T-helper 2 cell treated with Interferon-gamma antibody and Interleukin-4, amounts not matched to agents 5 μg/mL and 100 μg/mL, for 36 hours (primary cell): ENCODE data around the gene PHTF2.
"Not testable (repeated sequence)": the region's sequence is repeated elsewhere in the genome, so short reads cannot be mapped to it uniquely, and the experiment has no call there.

Source experiments
- DNase-seq: peaks from one replicate; pipeline ENCODE4 v3.0.0; 2021; ENCODE audit warnings: low spot score
- H3K27ac Mint-ChIP-seq: one replicate; pipeline ENCODE4 v1.8.0; 2021; ENCODE audit warnings: mild to moderate bottlenecking, mixed read lengths
- H3K27me3 Mint-ChIP-seq: one replicate; pipeline ENCODE4 v1.8.0; 2021; ENCODE audit warnings: low read depth, mixed read lengths
- H3K36me3 Mint-ChIP-seq: one replicate; pipeline ENCODE4 v1.8.0; 2021; ENCODE audit warnings: low read depth, mixed read lengths
- H3K4me1 Mint-ChIP-seq: one replicate; pipeline ENCODE4 v1.8.0; 2021; ENCODE audit warnings: low read depth, mixed read lengths
- H3K4me3 Mint-ChIP-seq: one replicate; pipeline ENCODE4 v1.8.0; 2022; ENCODE audit warnings: mild to moderate bottlenecking, moderate library complexity, mixed read lengths
- H3K9me3 Mint-ChIP-seq: one replicate; pipeline ENCODE4 v1.8.0; 2021; ENCODE audit warnings: mixed read lengths

PHTF2 gene

DNA sequence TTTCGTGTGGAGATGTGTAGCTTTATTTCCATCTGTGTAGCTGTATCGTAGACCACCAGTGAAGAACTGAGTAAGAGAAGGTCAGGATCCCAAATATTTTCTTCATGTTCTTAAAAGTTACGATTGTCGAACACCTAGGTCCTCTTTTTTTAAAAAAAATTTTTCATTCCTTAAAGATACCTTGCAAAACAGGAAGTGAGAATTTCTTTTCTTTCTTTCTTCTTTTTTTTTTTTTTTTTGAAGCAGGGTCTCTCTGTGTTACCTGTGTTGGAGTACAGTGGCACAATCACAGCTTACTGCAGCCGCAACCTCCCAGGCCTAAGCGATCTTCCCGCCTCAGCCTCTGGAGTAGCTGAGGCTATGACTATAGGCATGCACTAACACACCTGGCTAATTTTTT, 60.8 kb downstream of the PHTF2 start:
- H3K27ac Mint-ChIP-seq: peak overlapping the region; percentile 11
- no peak for DNase-seq
- H3K27me3 Mint-ChIP-seq: no peaks in the 10 kb centered on the region
- H3K4me1 Mint-ChIP-seq: peaks cover 23% of the 10 kb centered on the region
- no peak overlapping the region for H3K4me3 Mint-ChIP-seq
- no peaks in the 10 kb centered on the region for H3K9me3 Mint-ChIP-seq
- H3K36me3 Mint-ChIP-seq: peaks cover 31% of the 10 kb centered on the region

- DNase-seq: no peak
- Mint-ChIP-seq H3K36me3 (peaks cover 21% of the 10 kb centered on the region), H3K4me3 (no peak overlapping the region), H3K9me3 (no peaks in the 10 kb centered on the region), H3K4me1 (peaks cover 18% of the 10 kb centered on the region), H3K27ac (no peak overlapping the region), H3K27me3 (no peaks in the 10 kb centered on the region)
Observed at GRCh38 chr7:77862691-77863090, 64.1 kb downstream of the PHTF2 start.

DNA sequence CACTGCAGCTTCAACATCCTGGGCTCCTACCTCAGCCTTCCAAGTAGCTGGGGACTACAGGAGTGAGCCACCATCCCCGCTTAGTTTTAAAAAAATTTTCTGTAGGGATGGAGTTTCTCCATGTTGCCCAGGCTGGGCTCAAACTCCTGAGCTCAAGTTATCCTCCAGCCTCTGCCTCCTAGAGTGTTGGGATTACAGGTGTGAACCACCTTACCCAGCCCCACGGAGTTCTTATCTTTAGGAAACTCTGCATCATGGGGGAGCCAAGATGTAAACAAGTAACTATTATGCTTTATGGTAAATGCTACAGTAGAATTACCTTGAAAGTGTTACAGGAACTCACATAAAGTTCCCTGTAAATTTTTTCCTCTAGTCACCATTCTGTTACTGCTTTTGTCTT, 65.3 kb downstream of the PHTF2 start:
- Mint-ChIP-seq H3K27ac (no peak overlapping the region), H3K4me1 (peaks cover 13% of the 10 kb centered on the region), H3K4me3 (no peak overlapping the region), H3K36me3 (peaks cover 19% of the 10 kb centered on the region), H3K9me3 (no peaks in the 10 kb centered on the region), H3K27me3 (no peaks in the 10 kb centered on the region)
- DNase-seq: no peak

- Mint-ChIP-seq H3K9me3 (no peaks in the 10 kb centered on the region), H3K4me1 (peaks cover 12% of the 10 kb centered on the region), H3K36me3 (peaks cover 28% of the 10 kb centered on the region), H3K4me3 (no peak overlapping the region), H3K27me3 (no peaks in the 10 kb centered on the region), H3K27ac (no peak overlapping the region)
- no peak for DNase-seq
Observed at GRCh38 chr7:77866370-77866769, 67.8 kb downstream of the PHTF2 start.

DNA sequence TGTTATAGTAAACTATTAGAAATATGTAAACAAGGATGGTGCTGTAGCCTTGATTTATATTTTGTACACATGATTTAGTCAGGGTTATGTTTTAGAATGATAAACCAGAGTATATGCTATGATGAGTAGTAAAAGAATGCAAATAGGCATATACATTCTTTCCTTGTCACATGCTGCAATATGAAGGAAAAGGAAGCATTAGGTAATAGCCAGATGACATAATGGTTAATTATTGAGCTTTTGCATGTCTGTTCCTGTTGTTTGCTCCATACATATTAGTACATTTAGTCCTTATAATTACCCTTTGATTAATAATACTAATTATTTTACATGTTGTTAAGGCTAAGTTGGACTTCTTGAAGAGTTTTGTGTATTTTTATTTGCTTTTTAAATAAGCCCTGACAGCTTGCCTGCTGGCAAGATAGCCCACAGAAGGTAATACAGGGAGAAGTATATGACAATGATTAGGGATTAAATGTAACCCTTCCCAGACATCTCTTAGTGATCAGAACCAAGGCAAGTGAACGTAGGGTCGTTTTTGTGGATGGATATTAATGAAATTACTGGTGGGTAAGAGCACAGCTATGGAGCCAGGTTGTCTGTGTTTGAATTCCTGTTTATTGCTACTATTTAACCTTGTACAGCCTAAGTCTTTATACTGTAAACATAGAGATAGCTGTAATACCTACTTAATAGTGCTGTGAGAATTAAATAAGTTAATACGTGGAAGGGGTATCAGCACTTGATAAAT, 68.4 kb downstream of the PHTF2 start:
- Mint-ChIP-seq H3K36me3 (peaks cover 28% of the 10 kb centered on the region), H3K4me1 (peaks cover 12% of the 10 kb centered on the region), H3K27ac (no peak overlapping the region), H3K27me3 (no peaks in the 10 kb centered on the region), H3K9me3 (no peaks in the 10 kb centered on the region), H3K4me3 (no peak overlapping the region)
- DNase-seq: no peak

DNA sequence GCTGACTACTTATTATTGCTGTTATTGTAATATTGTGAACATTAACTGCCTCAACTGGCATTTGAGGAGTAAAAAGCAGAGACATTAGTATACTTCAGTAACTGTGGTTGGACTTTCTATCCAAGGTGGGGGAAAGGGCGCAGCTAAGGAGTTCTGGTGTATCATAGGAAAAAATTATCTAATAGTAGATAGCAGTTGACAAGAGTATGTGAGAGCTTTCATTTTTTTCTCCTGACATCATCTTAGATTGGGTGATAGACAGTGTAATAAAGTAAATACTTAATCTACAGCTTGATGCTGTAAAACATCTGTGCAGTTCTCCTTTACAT, 68.9 kb downstream of the PHTF2 start:
- DNase-seq: no peak
- Mint-ChIP-seq H3K4me3 (no peak overlapping the region), H3K27me3 (no peaks in the 10 kb centered on the region), H3K9me3 (no peaks in the 10 kb centered on the region), H3K4me1 (peaks cover 12% of the 10 kb centered on the region), H3K36me3 (peaks cover 32% of the 10 kb centered on the region), H3K27ac (no peak overlapping the region)

DNA sequence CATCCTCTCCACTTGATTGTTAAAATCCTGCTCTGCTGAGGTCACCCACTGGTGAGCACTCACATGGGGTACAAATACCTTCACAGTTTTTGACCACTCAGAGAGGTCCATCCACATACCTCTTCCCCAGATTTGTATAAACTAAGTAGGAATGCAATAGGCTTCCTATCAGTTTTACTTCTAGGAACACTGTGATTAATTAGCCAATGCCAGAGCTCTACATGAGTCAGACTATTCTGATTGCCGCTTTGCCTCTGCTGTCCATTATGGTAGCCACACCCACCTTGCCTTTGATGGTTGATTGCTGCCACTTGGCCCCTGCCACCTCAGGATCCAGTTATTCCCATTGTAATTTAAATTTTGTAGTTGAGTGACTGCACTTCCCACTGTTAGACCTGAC, 73.7 kb downstream of the PHTF2 start:
- DNase-seq, H3K27ac Mint-ChIP-seq, H3K9me3 Mint-ChIP-seq, H3K27me3 Mint-ChIP-seq, H3K4me3 Mint-ChIP-seq, H3K4me1 Mint-ChIP-seq: not testable (repeated sequence)
- H3K36me3 Mint-ChIP-seq: peaks cover 33% of the 10 kb centered on the region

DNA sequence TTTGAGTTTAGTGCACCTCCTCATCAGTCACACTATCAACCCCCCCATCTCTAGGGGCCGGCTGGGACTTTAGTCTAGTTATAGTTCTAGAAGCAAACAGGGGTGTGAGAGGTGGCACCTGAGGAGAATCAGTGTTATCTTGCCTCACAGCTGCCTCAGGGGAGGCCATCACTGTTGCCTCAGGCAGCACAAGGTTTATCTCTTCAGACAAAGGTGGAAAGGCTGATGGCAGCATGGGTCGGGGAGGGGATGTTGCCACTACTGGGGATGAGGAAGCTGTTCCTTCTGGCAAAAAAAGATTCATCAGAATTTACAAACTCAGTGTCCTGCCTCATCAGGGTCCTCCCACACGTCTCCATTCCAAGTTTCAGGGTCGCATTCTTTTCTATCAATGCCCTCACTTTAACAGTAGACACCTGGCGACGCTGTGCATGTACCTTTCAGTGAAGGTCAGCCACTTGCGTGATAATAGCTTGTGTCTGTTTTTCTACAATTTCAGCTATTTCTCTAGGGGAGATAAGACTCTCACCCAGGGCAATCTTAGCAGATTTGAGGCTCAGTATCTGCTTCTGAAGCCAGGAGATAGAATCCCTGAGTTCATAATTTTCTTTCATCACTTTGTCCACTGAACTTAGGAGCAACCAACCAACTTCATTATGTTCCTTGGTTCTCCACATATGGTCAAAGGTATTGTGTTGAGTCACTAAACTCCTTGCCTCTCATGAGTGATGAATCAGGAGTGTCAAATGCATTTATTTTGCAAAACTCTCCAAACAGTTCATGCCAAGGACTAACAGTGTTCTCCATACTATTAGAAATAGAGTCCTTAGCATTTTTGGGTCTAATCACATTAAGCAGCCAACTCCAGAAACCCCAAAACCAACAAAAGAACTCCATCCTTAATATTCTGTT, 75.1 kb downstream of the PHTF2 start:
- H3K27ac Mint-ChIP-seq, H3K9me3 Mint-ChIP-seq, DNase-seq, H3K4me1 Mint-ChIP-seq, H3K27me3 Mint-ChIP-seq, H3K4me3 Mint-ChIP-seq: not testable (repeated sequence)
- peaks cover 39% of the 10 kb centered on the region for H3K36me3 Mint-ChIP-seq

DNA sequence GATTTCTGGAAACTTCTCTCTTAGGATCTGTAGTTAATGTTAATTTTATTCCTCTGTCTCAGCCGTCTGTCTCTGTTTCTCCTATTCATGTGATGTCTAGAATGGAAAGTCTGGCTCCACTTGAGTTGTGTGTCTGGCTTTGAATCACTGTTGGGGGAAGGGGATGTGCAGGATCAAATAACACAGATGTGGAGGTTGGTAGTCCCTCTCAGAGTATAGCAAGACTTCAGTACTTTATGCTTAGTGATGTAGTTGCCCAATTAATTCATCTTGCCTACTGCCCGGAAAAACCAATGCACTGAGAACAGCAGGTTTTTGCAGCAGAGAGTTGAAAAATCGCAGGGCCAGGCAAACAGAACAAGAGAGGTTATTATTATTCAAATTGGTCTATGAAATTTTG, 79.2 kb downstream of the PHTF2 start:
- DNase-seq: no peak
- Mint-ChIP-seq H3K27me3 (no peaks in the 10 kb centered on the region), H3K36me3 (peaks cover 34% of the 10 kb centered on the region), H3K4me1 (peaks cover 8% of the 10 kb centered on the region), H3K9me3 (no peaks in the 10 kb centered on the region), H3K4me3 (no peak overlapping the region), H3K27ac (no peak overlapping the region)

- Mint-ChIP-seq H3K27me3 (no peaks in the 10 kb centered on the region), H3K27ac (no peak overlapping the region), H3K4me1 (peaks cover 10% of the 10 kb centered on the region), H3K9me3 (no peaks in the 10 kb centered on the region), H3K4me3 (no peak overlapping the region), H3K36me3 (peaks cover 34% of the 10 kb centered on the region)
- no peak for DNase-seq
Observed at GRCh38 chr7:77878500-77878899, 79.9 kb downstream of the PHTF2 start.

- Mint-ChIP-seq H3K4me3 (no peak overlapping the region), H3K27me3 (no peaks in the 10 kb centered on the region), H3K4me1 (peaks cover 10% of the 10 kb centered on the region), H3K9me3 (no peaks in the 10 kb centered on the region), H3K36me3 (peaks cover 34% of the 10 kb centered on the region), H3K27ac (no peak overlapping the region)
- DNase-seq: no peak
Observed at GRCh38 chr7:77879272-77879671, 80.7 kb downstream of the PHTF2 start.

GRCh38 chr7:77881871-77882270, 83.3 kb downstream of the PHTF2 start:
- H3K36me3 Mint-ChIP-seq: peaks cover 33% of the 10 kb centered on the region
- no peak overlapping the region for H3K4me3 Mint-ChIP-seq
- no peaks in the 10 kb centered on the region for H3K27me3 Mint-ChIP-seq
- no peak overlapping the region for H3K27ac Mint-ChIP-seq
- no peaks in the 10 kb centered on the region for H3K9me3 Mint-ChIP-seq
- no peak for DNase-seq
- H3K4me1 Mint-ChIP-seq: peaks cover 13% of the 10 kb centered on the region

- no peak for DNase-seq
- Mint-ChIP-seq H3K4me1 (peaks cover 10% of the 10 kb centered on the region), H3K27ac (no peak overlapping the region), H3K27me3 (no peaks in the 10 kb centered on the region), H3K9me3 (no peaks in the 10 kb centered on the region), H3K4me3 (no peak overlapping the region), H3K36me3 (peaks cover 31% of the 10 kb centered on the region)
Observed at GRCh38 chr7:77885155-77885554, 86.6 kb downstream of the PHTF2 start.

GRCh38 chr7:77887567-77887966, 89.0 kb downstream of the PHTF2 start:
- peaks cover 20% of the 10 kb centered on the region for H3K36me3 Mint-ChIP-seq
- H3K27me3 Mint-ChIP-seq: no peaks in the 10 kb centered on the region
- H3K4me1 Mint-ChIP-seq: peaks cover 8% of the 10 kb centered on the region
- no peak overlapping the region for H3K4me3 Mint-ChIP-seq
- no peaks in the 10 kb centered on the region for H3K9me3 Mint-ChIP-seq
- DNase-seq: no peak
- no peak overlapping the region for H3K27ac Mint-ChIP-seq
